Adrenal gland (tissue), 12 donors: ENCODE measurements around the gene SBF2. TPM values are rescaled to one million over a fixed set of nuclear protein-coding genes. Genes with fewer than 3 reads are reported as not detected.

ENCODE experiments used
- DNase-seq, 7 donors: peaks; one replicate each; pipeline ENCODE4 v3.0.0-alpha.2; 2019 to 2020
- H3K27ac ChIP-seq, 5 donors: fragments of 200-600 bp; sonication (generic) in 4 of 5; 1 replicate in 3 of 5; 2 replicates in 2 of 5; pipeline versions ENCODE4 v1.5.1 to v1.8.0; 2016 to 2020; ENCODE audit warnings: mild to moderate bottlenecking in 1 of 5
- H3K27me3 ChIP-seq: fragments of 200-600 bp; 2 replicates; pipeline ENCODE4 v1.8.0; 2021
- H3K36me3 ChIP-seq, 2 donors: fragments of 200-600 bp; replicated peaks in 1 of 2; 1 replicate in 1 of 2; 2 replicates in 1 of 2; pipeline versions ENCODE4 v1.5.1 to v1.8.0; 2018 to 2022
- H3K4me1 ChIP-seq, 2 donors: fragments of 200-600 bp; replicated peaks in 1 of 2; 1 replicate in 1 of 2; 2 replicates in 1 of 2; pipeline versions ENCODE4 v1.5.1 to v1.8.0; 2018 to 2021
- H3K4me3 ChIP-seq, 4 donors: fragments of 200-600 bp; sonication (generic) in 3 of 4; one replicate each; pipeline ENCODE4 v1.5.1; 2016 to 2018
- H3K9me3 ChIP-seq, 3 donors: fragments of 200-600 bp; sonication (generic) in 1 of 3; replicated peaks in 1 of 3; 1 replicate in 2 of 3; 2 replicates in 1 of 3; pipeline versions ENCODE4 v1.5.1 to v1.8.0; 2016 to 2021
- POLR2A ChIP-seq, 2 donors: fragments of 450-650 bp; IDR thresholded peaks; one replicate each; pipeline ENCODE4 v1.6.1; 2017; ENCODE audit warnings: antibody characterized with exemption in 2 of 2, mild to moderate bottlenecking in 2 of 2, moderate library complexity in 1 of 2
- WGBS, 4 donors: extraction: QIAGEN DNeasy Blood & Tissue Kit in 2 of 4; methylation state at CpG; one replicate each; pipeline versions ENCODE4 v1.1.5 to v1.1.7; 2013 to 2017; 5-methylcytosine and 5-hydroxymethylcytosine counted together
- intact Hi-C, 2 donors: fragments of 100-400 bp; cut with DNase I; formaldehyde crosslinking; loops; one replicate each; pipeline versions ENCODE4 v1.14.1 to v1.15.0; 2022 to 2023
- polyA plus RNA-seq, 3 donors: library from polyadenylated mRNA; stranded (reverse); fragments of 200-250 nt in 2 of 3; fragments of 350-450 nt in 1 of 3; fragmentation: Illumina TruSeq in 1 of 3; extraction: RNeasy Lipid Tissue Mini Kit (QIAGEN cat#74804) in 1 of 3; gene quantifications; one replicate each; pipeline ENCODE4 v1.2.3, GENCODE V29; 2013 to 2014
- total RNA-seq, 9 donors: library from RNA; depleted of rRNA in 4 of 9; stranded (reverse); fragments of >200 nt in 4 of 9; fragments of 120-200 nt in 1 of 9; fragmentation: NEBNext Ultra II Directional in 1 of 9; extraction: Animal tissue kit (Norgen Biotek cat#: 25700) in 1 of 9; gene quantifications; one replicate each; pipeline versions ENCODE4 v1.1.0 to v1.2.4, GENCODE V29; 2013 to 2023
- TF ChIP-seq, protein P1 (sequence below), 6 experiments: fragments of 450-650 bp in 4 of 6; fragments of 200-600 bp in 2 of 6; sonication (generic) in 1 of 6; IDR thresholded peaks; 1 replicate in 5 of 6; 2 replicates in 1 of 6; pipeline versions ENCODE4 v1.5.1 to v1.8.0; 2016 to 2021; ENCODE audit warnings: antibody characterized with exemption in 6 of 6, mild to moderate bottlenecking in 2 of 6, moderate library complexity in 1 of 6
- donor health status: healthy with polysubstance abuse.
- donor health status: Bipolar disorder and iron deficiency.
- donor health status: DM: yes; HTN: yes; CAD: no.
- donor health status: DM: no; HTN: no; CAD: no.
- donor health status: DM: no; HTN: no; CAD: no.
- donor health status: DM: yes; HTN: yes; CAD: no.

The SBF2 gene
- total and polyA plus RNA-seq, 12 donors, result 12.5 to 66.7 (median 38.0) TPM

DNA sequence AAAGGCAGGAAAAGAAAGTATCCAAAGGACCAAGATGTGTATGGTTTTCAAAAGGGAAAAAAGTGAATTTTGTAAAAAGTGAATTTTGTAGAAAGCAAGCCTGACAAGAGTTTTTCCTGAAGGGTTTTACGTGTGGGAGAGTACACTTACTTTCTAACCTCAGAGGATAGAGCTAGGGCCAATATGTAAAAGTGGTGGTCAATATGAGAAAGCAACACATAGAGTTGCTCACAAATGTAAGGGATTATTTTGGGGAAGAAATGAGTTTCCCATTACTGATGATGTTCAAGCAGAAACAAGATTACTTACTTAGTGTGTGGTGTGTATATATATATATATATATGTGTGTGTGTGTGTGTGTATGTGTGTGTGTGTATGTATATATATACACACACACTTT lies 467.6 kb downstream of the SBF2 start:
- no peak overlapping the region for H3K27ac ChIP-seq
- DNase-seq, result no peak
- H3K9me3 ChIP-seq, result no peaks in the 10 kb centered on the region
- no peaks in the 10 kb centered on the region for H3K36me3 ChIP-seq
- no peak overlapping the region for H3K4me3 ChIP-seq
- TF ChIP-seq POLR2A (IDR thresholded peaks at IDR 0.05), result no peak
- TF ChIP-seq, protein P1, sequence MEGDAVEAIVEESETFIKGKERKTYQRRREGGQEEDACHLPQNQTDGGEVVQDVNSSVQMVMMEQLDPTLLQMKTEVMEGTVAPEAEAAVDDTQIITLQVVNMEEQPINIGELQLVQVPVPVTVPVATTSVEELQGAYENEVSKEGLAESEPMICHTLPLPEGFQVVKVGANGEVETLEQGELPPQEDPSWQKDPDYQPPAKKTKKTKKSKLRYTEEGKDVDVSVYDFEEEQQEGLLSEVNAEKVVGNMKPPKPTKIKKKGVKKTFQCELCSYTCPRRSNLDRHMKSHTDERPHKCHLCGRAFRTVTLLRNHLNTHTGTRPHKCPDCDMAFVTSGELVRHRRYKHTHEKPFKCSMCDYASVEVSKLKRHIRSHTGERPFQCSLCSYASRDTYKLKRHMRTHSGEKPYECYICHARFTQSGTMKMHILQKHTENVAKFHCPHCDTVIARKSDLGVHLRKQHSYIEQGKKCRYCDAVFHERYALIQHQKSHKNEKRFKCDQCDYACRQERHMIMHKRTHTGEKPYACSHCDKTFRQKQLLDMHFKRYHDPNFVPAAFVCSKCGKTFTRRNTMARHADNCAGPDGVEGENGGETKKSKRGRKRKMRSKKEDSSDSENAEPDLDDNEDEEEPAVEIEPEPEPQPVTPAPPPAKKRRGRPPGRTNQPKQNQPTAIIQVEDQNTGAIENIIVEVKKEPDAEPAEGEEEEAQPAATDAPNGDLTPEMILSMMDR (IDR thresholded peaks at IDR 0.05), result no peak
- 88 to 100% (median 90%) methylated on average over 1 of the region's 1 CpG for whole genome bisulfite sequencing, 4 donors
- intact Hi-C loops, result no loop called here
- H3K27me3 ChIP-seq, result no peaks in the 10 kb centered on the region
- peaks cover 0 to 7% of the 10 kb centered on the region in 2 donors for H3K4me1 ChIP-seq

DNA sequence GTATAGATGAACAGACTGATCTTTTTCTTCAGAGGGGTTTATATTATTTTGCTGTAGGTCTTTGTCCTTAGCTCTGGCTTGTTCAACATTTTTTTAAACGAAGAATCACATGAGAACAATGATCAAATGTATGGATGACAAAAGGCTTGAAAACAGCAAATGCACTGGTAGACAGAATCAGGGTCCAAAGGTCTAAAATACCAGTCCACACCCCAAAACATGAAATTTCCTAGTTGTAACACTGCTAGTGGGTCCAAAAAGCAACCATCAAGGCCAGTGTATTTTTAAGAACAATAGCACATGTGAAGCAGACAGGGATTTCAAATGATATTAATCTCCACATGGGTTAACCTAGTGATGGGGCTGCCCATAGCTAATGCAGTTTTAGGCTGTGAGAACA lies 468.1 kb downstream of the SBF2 start:
- H3K4me1 ChIP-seq, result peaks cover 0 to 7% of the 10 kb centered on the region in 2 donors
- H3K27me3 ChIP-seq, result no peaks in the 10 kb centered on the region
- intact Hi-C loops, result no loop called here
- no peaks in the 10 kb centered on the region for H3K9me3 ChIP-seq
- H3K4me3 ChIP-seq, result no peak overlapping the region
- no peaks in the 10 kb centered on the region for H3K36me3 ChIP-seq
- no peak overlapping the region for H3K27ac ChIP-seq
- WGBS, 4 donors, result 90 to 100% (median 90%) methylated on average over 1 of the region's 1 CpG
- DNase-seq, result no peak
- no peak for TF ChIP-seq POLR2A (IDR thresholded peaks at IDR 0.05)
- TF ChIP-seq, protein P1 (IDR thresholded peaks at IDR 0.05), result no peak

DNA sequence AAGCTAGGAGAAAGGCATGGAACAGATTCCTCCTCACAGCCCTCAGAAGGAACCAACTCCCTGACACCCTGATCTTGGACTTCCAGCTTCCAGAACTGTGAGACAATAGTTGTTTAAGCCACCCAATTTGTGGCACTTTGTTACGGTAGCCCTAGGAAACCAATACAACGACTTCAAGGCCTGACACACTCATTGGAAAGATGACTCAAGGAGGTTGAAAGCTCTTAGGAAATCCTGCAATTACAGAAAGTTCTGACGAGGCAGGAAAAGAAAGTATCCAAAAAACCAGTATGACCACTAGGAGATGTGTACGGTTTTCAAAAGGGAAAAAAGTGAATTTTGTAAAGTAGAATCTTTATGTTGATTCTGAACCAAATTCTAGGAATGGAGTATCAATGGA lies 468.7 kb downstream of the SBF2 start:
- no peaks in the 10 kb centered on the region for H3K9me3 ChIP-seq
- H3K4me3 ChIP-seq, result no peak overlapping the region
- TF ChIP-seq POLR2A (IDR thresholded peaks at IDR 0.05), result no peak
- TF ChIP-seq, protein P1 (IDR thresholded peaks at IDR 0.05), result no peak
- H3K4me1 ChIP-seq, result peaks cover 0 to 7% of the 10 kb centered on the region in 2 donors
- intact Hi-C loops, result no loop called here
- WGBS, 4 donors, result 67 to 86% (median 81%) methylated on average over 4 of the region's 4 CpGs
- no peak for DNase-seq
- no peaks in the 10 kb centered on the region for H3K36me3 ChIP-seq
- H3K27ac ChIP-seq, result no peak overlapping the region
- no peaks in the 10 kb centered on the region for H3K27me3 ChIP-seq

DNA sequence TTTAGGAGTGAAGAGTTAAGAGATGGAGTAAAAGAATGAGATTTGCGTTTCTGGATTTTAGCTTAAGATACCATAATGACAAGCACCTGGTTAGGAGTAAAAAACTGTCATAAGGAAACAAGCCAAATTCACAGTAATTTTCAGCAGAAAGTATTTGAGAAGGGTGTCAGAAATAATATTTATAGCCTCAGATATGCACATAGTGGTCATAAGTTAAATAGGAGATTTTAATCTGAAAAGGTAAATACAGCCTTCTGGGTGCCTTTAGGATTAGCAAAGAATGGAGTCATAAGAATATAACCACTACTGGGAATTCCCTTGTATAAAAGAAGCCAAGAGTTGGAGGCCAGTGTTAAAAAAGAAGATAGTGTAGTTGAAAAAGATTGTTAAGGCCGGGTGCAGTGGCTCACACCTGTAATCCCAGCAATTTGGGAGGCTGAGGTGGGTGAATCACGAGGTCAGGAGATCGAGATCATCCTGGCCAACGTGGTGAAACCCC lies 470.1 kb downstream of the SBF2 start:
- no peak for DNase-seq
- H3K27me3 ChIP-seq, result no peaks in the 10 kb centered on the region
- H3K36me3 ChIP-seq, result no peaks in the 10 kb centered on the region
- no peak overlapping the region for H3K4me3 ChIP-seq
- WGBS, 4 donors, result 87 to 92% (median 90%) methylated on average over 5 of the region's 5 CpGs
- H3K9me3 ChIP-seq, result no peaks in the 10 kb centered on the region
- intact Hi-C loops, result no loop called here
- H3K4me1 ChIP-seq, result peaks cover 0 to 6% of the 10 kb centered on the region in 2 donors
- no peak for TF ChIP-seq POLR2A (IDR thresholded peaks at IDR 0.05)
- TF ChIP-seq, protein P1 (IDR thresholded peaks at IDR 0.05), result no peak
- H3K27ac ChIP-seq, result no peak overlapping the region
